B cell (primary cell): ENCODE measurements around the gene UBE4A. TPM values are rescaled to one million over a fixed set of nuclear protein-coding genes. Genes with fewer than 3 reads are reported as not detected.

Experiments
- ATAC-seq: fragments of 200-7000 bp; cut with Tn5 transposase; one replicate; pipeline ENCODE4 v1.10.0; 2021; ENCODE audit warnings: low read depth, mild to moderate bottlenecking, moderate number of reproducible peaks, moderate library complexity
- CTCF ChIA-PET: fragments of 350-600 bp; sonication (Branson Sonifier 250); formaldehyde crosslinking; loops from one replicate; lab custom pipeline; 2021; ENCODE audit warnings: antibody characterized with exemption, inconsistent platforms; lab: Charles Lee
- POLR2A ChIA-PET: fragments of 350-600 bp; sonication (Branson Sonifier 250); formaldehyde crosslinking; loops from one replicate; lab custom pipeline; 2021; ENCODE audit warnings: antibody characterized with exemption; lab: Charles Lee
- DNase-seq: peaks from one replicate; pipeline ENCODE4 v3.0.0; 2013
- H2AFZ ChIP-seq: 2 replicates; pipeline ENCODE4 v1.6.1; 2012; ENCODE audit warnings: mild to moderate bottlenecking, low read depth, low read length; ENCODE audit not compliant: insufficient read depth, poor library complexity, severe bottlenecking
- H3K27ac ChIP-seq, 2 donors: 1 replicate in 1 of 2; 2 replicates in 1 of 2; pipeline ENCODE4 v1.5.1; 2012 to 2013; ENCODE audit warnings: low read length in 2 of 2, mild to moderate bottlenecking in 2 of 2, moderate library complexity in 1 of 2
- H3K27me3 ChIP-seq, 4 experiments: fragments of 200-600 bp in 1 of 4; sonication (generic) in 1 of 4; replicated peaks in 1 of 4; 1 replicate in 2 of 4; 2 replicates in 2 of 4; pipeline versions ENCODE4 v1.6.1 to v1.7.0; 2013 to 2016; ENCODE audit warnings: low read length in 3 of 4, mild to moderate bottlenecking in 2 of 4, mixed read lengths in 1 of 4, moderate library complexity in 1 of 4; ENCODE audit not compliant: insufficient read depth in 4 of 4, control insufficient read depth in 3 of 4; ENCODE audit errors: control extremely low read depth in 1 of 4
- H3K36me3 ChIP-seq, 2 experiments: replicated peaks in 1 of 2; 1 replicate in 1 of 2; 2 replicates in 1 of 2; pipeline versions ENCODE4 v1.6.1 to v1.7.1; 2013; ENCODE audit warnings: low read length in 1 of 2; ENCODE audit not compliant: insufficient read depth in 2 of 2, control insufficient read depth in 1 of 2; ENCODE audit errors: control extremely low read depth in 1 of 2, extremely low read depth in 1 of 2
- H3K4me1 ChIP-seq, 2 donors: fragments of 200-600 bp in 1 of 2; sonication (generic) in 1 of 2; 1 replicate in 1 of 2; 2 replicates in 1 of 2; pipeline versions ENCODE4 v1.5.1 to v1.6.1; 2013 to 2017; ENCODE audit warnings: low read length in 2 of 2; ENCODE audit not compliant: control insufficient read depth in 2 of 2, insufficient read depth in 2 of 2
- H3K4me2 ChIP-seq: replicated peaks from 2 replicates; pipeline ENCODE3; 2012; ENCODE audit warnings: mild to moderate bottlenecking, low read depth, low read length; ENCODE audit not compliant: poor library complexity, severe bottlenecking
- H3K4me3 ChIP-seq, 5 experiments: fragments of 200-600 bp in 1 of 5; sonication (generic) in 1 of 5; 1 replicate in 3 of 5; 2 replicates in 2 of 5; pipeline versions ENCODE4 v1.5.1 to v1.7.0; 2011 to 2016; ENCODE audit warnings: low read length in 4 of 5, mild to moderate bottlenecking in 4 of 5, low read depth in 2 of 5, control low read depth in 1 of 5, moderate library complexity in 1 of 5; ENCODE audit not compliant: insufficient read depth in 1 of 5; ENCODE audit errors: control extremely low read depth in 1 of 5, extremely low read depth in 1 of 5
- H3K79me2 ChIP-seq: fragments of 200-600 bp; sonication (generic); one replicate; pipeline ENCODE4 v1.6.0; 2016; ENCODE audit warnings: low read length; ENCODE audit not compliant: control insufficient read depth, insufficient read depth
- H3K9ac ChIP-seq: fragments of 200-600 bp; sonication (generic); 2 replicates; pipeline ENCODE4 v1.6.1; 2017; ENCODE audit warnings: mild to moderate bottlenecking, low read length, moderate library complexity
- H3K9me3 ChIP-seq, 3 donors: one replicate each; pipeline versions ENCODE4 v1.6.1 to v1.7.1; 2013; ENCODE audit warnings: low read length in 2 of 3; ENCODE audit not compliant: control insufficient read depth in 2 of 3, insufficient read depth in 1 of 3; ENCODE audit errors: control extremely low read depth in 1 of 3
- H4K20me1 ChIP-seq: 2 replicates; pipeline ENCODE4 v1.6.0; 2012; ENCODE audit warnings: mild to moderate bottlenecking, low read length; ENCODE audit not compliant: insufficient read depth, control insufficient read depth, poor library complexity, severe bottlenecking
- H3K27ac Mint-ChIP-seq: one replicate; pipeline ENCODE4 v1.8.0; 2021; ENCODE audit warnings: mixed read lengths
- H3K27me3 Mint-ChIP-seq: one replicate; pipeline ENCODE4 v1.8.0; 2021; ENCODE audit warnings: mixed read lengths
- H3K4me1 Mint-ChIP-seq: one replicate; pipeline ENCODE4 v1.8.0; 2021; ENCODE audit warnings: mixed read lengths
- H3K4me3 Mint-ChIP-seq: one replicate; pipeline ENCODE4 v1.8.0; 2021; ENCODE audit warnings: mixed read lengths
- H3K9me3 Mint-ChIP-seq: one replicate; pipeline ENCODE4 v1.8.0; 2022; ENCODE audit warnings: mixed read lengths; ENCODE audit not compliant: insufficient read depth
- CTCF ChIP-seq: fragments of 200-600 bp; IDR thresholded peaks from one replicate; pipeline ENCODE4 v1.8.0; 2022; ENCODE audit warnings: antibody characterized with exemption, mild to moderate bottlenecking
- EZH2 ChIP-seq: IDR thresholded peaks from 2 replicates; pipeline ENCODE4 v1.6.1; 2012; ENCODE audit warnings: borderline replicate concordance, low read depth, mild to moderate bottlenecking, moderate library complexity, low read length; ENCODE audit not compliant: insufficient read depth, poor library complexity, severe bottlenecking
- WGBS: methylation state at CpG from one replicate; pipeline ENCODE4 v1.1.5; 2013; ENCODE audit warnings: missing lambda C conversion rate; ENCODE audit not compliant: insufficient coverage; 5-methylcytosine and 5-hydroxymethylcytosine counted together
- intact Hi-C: fragments of 100-400 bp; cut with micrococcal nuclease; formaldehyde crosslinking; loops from one replicate; pipeline ENCODE4 v1.10.0; 2022
- polyA plus RNA-seq: library from polyadenylated mRNA; depleted of rRNA; stranded (reverse); fragments of >200 nt; gene quantifications from 2 replicates; pipeline ENCODE4 v1.2.3, GENCODE V29; 2012
- total RNA-seq, 2 donors: library from RNA; stranded (reverse); fragments of 120-200 nt in 1 of 2; gene quantifications; 1 replicate in 1 of 2; 2 replicates in 1 of 2; pipeline versions ENCODE4 v1.2.3 to v1.2.4, GENCODE V29; 2013 to 2022

UBE4A gene
- total and polyA plus RNA-seq, 2 donors (not counting 1 experiment from before 2014, with no cell fraction given) = 14.7 to 37.3 TPM

- Histone ChIP-seq H2AFZ (no peak overlapping the region), H3K4me2 (no peak overlapping the region), H3K27me3 (no peaks in the 10 kb centered on the region), H3K4me1 (peaks cover 4 to 5% of the 10 kb centered on the region in 2 donors), H3K4me3 (no peak overlapping the region), H3K79me2 (peaks cover 23% of the 10 kb centered on the region), H3K27ac (no peak overlapping the region), H4K20me1 (peaks cover 17% of the 10 kb centered on the region), H3K9me3 (no peaks in the 10 kb centered on the region), H3K36me3 (peaks cover 2 to 38% of the 10 kb centered on the region in 2 experiments), H3K9ac (no peak overlapping the region)
- H3K27me3 Mint-ChIP-seq = no peaks in the 10 kb centered on the region
- intact Hi-C loops = no loop called here
- peaks cover 17% of the 10 kb centered on the region for H3K4me1 Mint-ChIP-seq
- no peak for DNase-seq
- no peak for TF ChIP-seq EZH2
- TF ChIP-seq CTCF = no peak
- ChIA-PET POLR2A (interaction anchor here (0.7 kb wide), 1 partner anchor 30 kb away, joined by 6 read pairs; no protein-coding TSS in a partner anchor), CTCF (no interaction called here)
- H3K27ac Mint-ChIP-seq = peak overlapping the region; percentile 22
- no CpG with 5 or more reads among the region's 4 CpGs for WGBS
- no peak for ATAC-seq
- no peak overlapping the region for H3K4me3 Mint-ChIP-seq
- H3K9me3 Mint-ChIP-seq = no peaks in the 10 kb centered on the region
These were observed 52.1 kb downstream of the UBE4A start for GRCh38 chr11:118411530-118411929.

GRCh38 chr11:118412921-118413320 lies 53.5 kb downstream of the UBE4A start:
- Histone ChIP-seq H2AFZ (no peak overlapping the region), H3K4me2 (no peak overlapping the region), H3K4me3 (no peak overlapping the region), H3K36me3 (peaks cover 2 to 26% of the 10 kb centered on the region in 2 experiments), H3K27ac (no peak overlapping the region), H3K79me2 (peaks cover 12% of the 10 kb centered on the region), H3K27me3 (no peaks in the 10 kb centered on the region), H3K9ac (no peak overlapping the region), H3K9me3 (no peaks in the 10 kb centered on the region), H4K20me1 (peaks cover 7% of the 10 kb centered on the region), H3K4me1 (peaks cover 4 to 5% of the 10 kb centered on the region in 2 donors)
- Mint-ChIP-seq H3K9me3 (no peaks in the 10 kb centered on the region), H3K27ac (no peak overlapping the region), H3K4me3 (no peak overlapping the region), H3K27me3 (no peaks in the 10 kb centered on the region), H3K4me1 (peaks cover 15% of the 10 kb centered on the region)
- DNase-seq (no peak), ATAC-seq (no peak)
- ChIA-PET POLR2A (interaction anchor here (0.7 kb wide), 1 partner anchor 13 kb away, joined by 4 read pairs; no protein-coding TSS in a partner anchor), CTCF (interaction anchor here (1.7 kb wide), 1 partner anchor 75 kb away, joined by 4 read pairs; no protein-coding TSS in a partner anchor)
- no CpG with 5 or more reads among the region's 1 CpG for WGBS
- TF ChIP-seq CTCF (no peak), EZH2 (no peak)
- intact Hi-C loops = no loop called here
